HG03575 (cell line): ENCODE measurements around the gene LXN.

Experiments
- ATAC-seq: cut with Tn5 transposase; IDR thresholded peaks from one replicate; pipeline ENCODE4 v1.9.1; 2021; ENCODE audit not compliant: unreplicated experiment, insufficient number of reproducible peaks, low FRiP score; ENCODE audit errors: extremely low read depth

Gene LXN

DNA sequence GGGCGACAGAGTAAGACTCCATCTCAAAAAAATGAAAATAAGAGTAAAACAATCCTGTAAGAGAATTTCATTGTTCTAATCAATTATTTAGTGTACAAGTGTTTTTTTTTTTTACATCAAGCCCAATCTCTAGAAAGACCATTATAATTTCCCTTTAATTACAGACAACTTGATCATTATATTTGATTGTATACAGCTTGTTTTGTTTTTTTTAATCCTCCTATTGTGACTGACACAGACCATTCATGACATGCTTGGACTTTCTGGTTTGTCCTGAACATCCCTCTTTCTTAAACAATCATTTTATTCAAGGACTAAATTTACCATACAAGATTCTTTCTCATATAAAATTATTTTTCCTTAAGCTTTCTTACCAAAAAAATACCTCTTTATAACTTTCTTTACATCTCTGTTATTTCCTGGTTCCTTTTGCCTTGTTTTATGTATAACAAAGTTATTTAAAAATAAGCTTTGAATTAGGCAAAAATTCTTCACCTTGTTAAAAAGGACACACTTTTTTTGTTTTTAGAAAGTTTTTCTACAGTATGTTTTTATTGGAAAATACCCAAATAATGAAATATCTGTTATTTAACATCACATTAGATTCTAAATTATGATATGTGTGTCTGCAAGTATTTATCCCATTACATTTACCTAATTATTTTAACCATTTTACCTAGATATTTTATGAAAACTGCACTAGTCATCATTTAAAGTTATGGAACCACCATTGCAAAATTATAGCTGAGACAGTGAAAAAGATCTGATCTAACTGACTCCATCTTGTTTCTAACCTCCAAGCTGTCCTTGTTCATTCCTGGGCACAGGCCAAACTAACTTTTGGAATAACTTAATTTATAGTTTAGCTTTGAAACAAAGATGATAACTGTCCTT is 54.2 kb downstream of the LXN start:
- ATAC-seq = no peak
